ENCODE data around the gene ATP8A2. TPM values are rescaled to one million over a fixed set of nuclear protein-coding genes. Genes with fewer than 3 reads are reported as not detected.

The ATP8A2 gene
- total RNA-seq, 2 donors from 2014 or later: 1.6 to 2.9 TPM

GRCh38 chr13:25579221-25579620 is 207.4 kb downstream of the ATP8A2 start:
- H3K27me3 Mint-ChIP-seq (ENCODE audit: insufficient read depth): no peaks in the 10 kb centered on the region

GRCh38 chr13:25581351-25581750 is 209.6 kb downstream of the ATP8A2 start:
- no peak for DNase-seq

More at GRCh38 chr13:25579221-25579620, 207.4 kb downstream of the ATP8A2 start:
- H3K27ac Mint-ChIP-seq: no peak overlapping the region
- 98 to 100% methylated on average over 4 to 8 of the region's 8 CpGs for WGBS, 2 experiments (ENCODE audit: insufficient coverage in 1 of 2, insufficient read length in 1 of 2)
- H3K4me3 ChIP-seq (ENCODE audit: low read length): no peak overlapping the region
- TF ChIP-seq CTCF (conservative IDR thresholded peaks at IDR 0.05): no peak
- no peak overlapping the region for H3K9ac ChIP-seq (ENCODE audit: extremely low read depth, low read length, poor library complexity, severe bottlenecking)
- DNase-seq: no peak
- no peaks in the 10 kb centered on the region for H3K9me3 Mint-ChIP-seq
- H3K36me3 Mint-ChIP-seq (ENCODE audit: low read depth): no peaks in the 10 kb centered on the region
- H3K4me1 Mint-ChIP-seq: peaks cover 16% of the 10 kb centered on the region
- no peaks in the 10 kb centered on the region for H3K27me3 ChIP-seq (ENCODE audit: control insufficient read depth, insufficient read depth, low read length, poor library complexity, severe bottlenecking)
- no peak overlapping the region for H3K4me3 Mint-ChIP-seq
- H3K4me1 ChIP-seq (ENCODE audit: control insufficient read depth, insufficient read depth, low read length): peaks cover 8% of the 10 kb centered on the region
- no peaks in the 10 kb centered on the region for H3K36me3 ChIP-seq (ENCODE audit: control insufficient read depth, insufficient read depth, low read length)
- H3K27ac ChIP-seq (ENCODE audit: low read depth, low read length): no peak overlapping the region
- H3K9me3 ChIP-seq (ENCODE audit: control insufficient read depth, low read length): no peaks in the 10 kb centered on the region

GRCh38 chr13:25584087-25584486 is 212.3 kb downstream of the ATP8A2 start:
- Histone ChIP-seq H3K4me3 (ENCODE audit: low read length) (no peak overlapping the region), H3K27me3 (ENCODE audit: control insufficient read depth, insufficient read depth, low read length, poor library complexity, severe bottlenecking) (no peaks in the 10 kb centered on the region), H3K27ac (ENCODE audit: low read depth, low read length) (no peak overlapping the region), H3K9me3 (ENCODE audit: control insufficient read depth, low read length) (no peaks in the 10 kb centered on the region), H3K4me1 (ENCODE audit: control insufficient read depth, insufficient read depth, low read length) (peaks cover 8% of the 10 kb centered on the region), H3K9ac (ENCODE audit: extremely low read depth, low read length, poor library complexity, severe bottlenecking) (no peak overlapping the region), H3K36me3 (ENCODE audit: control insufficient read depth, insufficient read depth, low read length) (no peaks in the 10 kb centered on the region)
- DNase-seq: no peak
- no peaks in the 10 kb centered on the region for H3K27me3 Mint-ChIP-seq (ENCODE audit: insufficient read depth)
- H3K27ac Mint-ChIP-seq: no peak overlapping the region
- WGBS, 2 experiments (ENCODE audit: insufficient coverage in 1 of 2, insufficient read length in 1 of 2): 59 to 62% methylated on average over 6 of the region's 6 CpGs
- H3K9me3 Mint-ChIP-seq: no peaks in the 10 kb centered on the region
- no peak overlapping the region for H3K4me3 Mint-ChIP-seq
- TF ChIP-seq CTCF (conservative IDR thresholded peaks at IDR 0.05): no peak
- H3K4me1 Mint-ChIP-seq: peaks cover 32% of the 10 kb centered on the region
- H3K36me3 Mint-ChIP-seq (ENCODE audit: low read depth): no peaks in the 10 kb centered on the region

More at GRCh38 chr13:25581351-25581750, 209.6 kb downstream of the ATP8A2 start:
- Mint-ChIP-seq H3K4me1 (peaks cover 14% of the 10 kb centered on the region), H3K9me3 (no peaks in the 10 kb centered on the region), H3K36me3 (ENCODE audit: low read depth) (no peaks in the 10 kb centered on the region), H3K27ac (no peak overlapping the region), H3K4me3 (no peak overlapping the region), H3K27me3 (ENCODE audit: insufficient read depth) (no peaks in the 10 kb centered on the region)
- Histone ChIP-seq H3K9me3 (ENCODE audit: control insufficient read depth, low read length) (no peaks in the 10 kb centered on the region), H3K36me3 (ENCODE audit: control insufficient read depth, insufficient read depth, low read length) (no peaks in the 10 kb centered on the region), H3K9ac (ENCODE audit: extremely low read depth, low read length, poor library complexity, severe bottlenecking) (no peak overlapping the region), H3K4me3 (ENCODE audit: low read length) (no peak overlapping the region), H3K27ac (ENCODE audit: low read depth, low read length) (no peak overlapping the region), H3K27me3 (ENCODE audit: control insufficient read depth, insufficient read depth, low read length, poor library complexity, severe bottlenecking) (no peaks in the 10 kb centered on the region), H3K4me1 (ENCODE audit: control insufficient read depth, insufficient read depth, low read length) (peaks cover 8% of the 10 kb centered on the region)
- no peak for TF ChIP-seq CTCF (conservative IDR thresholded peaks at IDR 0.05)
- WGBS, 2 experiments (ENCODE audit: insufficient coverage in 1 of 2, insufficient read length in 1 of 2): 91% methylated on average over 2 of the region's 2 CpGs; no CpG with 5 or more reads in 1 of the 2 experiments

All from endodermal cell (in vitro differentiated cells).